SH-SY5Y (cell line): Measurements from ENCODE around the gene CNMD.

ENCODE experiments used
- GATA2 ChIP-seq: IDR thresholded peaks from 2 replicates; pipeline ENCODE4 v1.6.1; 2011; ENCODE audit warnings: mild to moderate bottlenecking, low read depth, low read length
- GATA3 ChIP-seq: IDR thresholded peaks from 2 replicates; pipeline ENCODE4 v1.6.1; 2011; ENCODE audit warnings: low read depth, mild to moderate bottlenecking, low read length, moderate library complexity

DNA sequence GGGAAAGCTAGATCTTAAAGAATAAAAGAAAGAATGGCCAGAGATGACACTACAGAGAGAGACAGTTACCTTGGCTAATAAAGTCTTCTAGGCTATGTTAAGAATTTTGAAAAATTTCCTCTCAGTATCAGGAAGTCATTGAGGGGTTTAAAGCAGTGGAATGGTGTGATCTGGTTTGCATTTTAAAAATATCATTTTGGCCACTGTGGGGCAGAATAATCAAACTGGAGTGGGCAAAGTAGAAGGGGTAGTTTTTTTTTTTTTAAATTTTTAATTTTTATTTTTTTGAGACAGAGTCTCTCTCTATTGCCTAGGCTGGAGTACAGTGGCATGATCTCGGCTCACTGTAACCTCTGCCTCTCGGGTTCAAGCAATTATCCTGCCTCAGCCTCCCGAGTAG, 4.4 kb upstream of the CNMD start:
- TF ChIP-seq GATA2 (no peak), GATA3 (no peak)
